K562 (cell line): ENCODE results near the gene MKRN2OS. TPM values are rescaled to one million over a fixed set of nuclear protein-coding genes. Genes with fewer than 3 reads are reported as not detected.

ENCODE experiments used
- AFF1 ChIP-seq, 2 experiments: fragments of 450-650 bp; IDR thresholded peaks; 2 replicates each; pipeline ENCODE4 v1.6.1; 2018; ENCODE audit warnings: mild to moderate bottlenecking in 2 of 2, low read depth in 1 of 2; ENCODE audit not compliant: partially characterized antibody in 2 of 2
- ARNT ChIP-seq, 2 experiments: fragments of 450-650 bp; IDR thresholded peaks; 2 replicates each; pipeline ENCODE4 v1.6.1; 2016; ENCODE audit warnings: mild to moderate bottlenecking in 1 of 2
- BCL6 ChIP-seq: fragments of 250-450 bp; sonication (Bioruptor Pico); IDR thresholded peaks from 2 replicates; pipeline ENCODE4 v1.4.0; 2020
- E2F6 ChIP-seq, 2 experiments: IDR thresholded peaks; 2 replicates each; pipeline ENCODE4 v1.6.1; 2011; ENCODE audit warnings: borderline replicate concordance in 1 of 2, control low read depth in 1 of 2, low read depth in 1 of 2, low read length in 1 of 2, mild to moderate bottlenecking in 1 of 2, mixed read lengths in 1 of 2, moderate library complexity in 1 of 2; ENCODE audit not compliant: insufficient read depth in 1 of 2, insufficient read length in 1 of 2, poor library complexity in 1 of 2, severe bottlenecking in 1 of 2; ENCODE audit errors: extremely low read depth in 1 of 2
- FOXA1 ChIP-seq: fragments of 450-650 bp; IDR thresholded peaks from 2 replicates; pipeline ENCODE4 v1.6.1; 2016; ENCODE audit warnings: mild to moderate bottlenecking, borderline replicate concordance
- GATAD2A ChIP-seq: fragments of 450-650 bp; IDR thresholded peaks from 2 replicates; pipeline ENCODE4 v1.6.1; 2017
- HLTF ChIP-seq: fragments of 450-650 bp; IDR thresholded peaks from 2 replicates; pipeline ENCODE4 v1.6.1; 2016
- MYNN ChIP-seq, 2 experiments: sonication (generic); formaldehyde crosslinking in 1 of 2; IDR thresholded peaks; 2 replicates each; pipeline versions ENCODE4 v1.5.0 to v1.6.1; 2016 to 2020; ENCODE audit warnings: antibody characterized with exemption in 1 of 2, missing genetic modification reagents in 1 of 2
- RBFOX2 ChIP-seq: fragments of 200-400 bp; formaldehyde crosslinking; IDR thresholded peaks from 2 replicates; pipeline ENCODE4 v1.6.1; 2017; ENCODE audit warnings: low read depth, mild to moderate bottlenecking, low read length, moderate library complexity
- RHOXF2B ChIP-seq: fragments of 250-450 bp; sonication (Bioruptor Pico); conservative IDR thresholded peaks from 2 replicates; pipeline ENCODE4 v1.5.1; 2021
- SAP30 ChIP-seq: fragments of 200-600 bp; sonication (generic); IDR thresholded peaks from 2 replicates; pipeline ENCODE4 v1.6.1; 2012; ENCODE audit warnings: borderline replicate concordance, low read depth, mild to moderate bottlenecking, moderate library complexity, low read length, control low read depth, inconsistent platforms; ENCODE audit not compliant: insufficient read depth, poor library complexity, severe bottlenecking
- ZBTB49 ChIP-seq: sonication (generic); formaldehyde crosslinking; IDR thresholded peaks from 2 replicates; pipeline ENCODE4 v1.8.0; 2022; ENCODE audit warnings: missing genetic modification reagents, mild to moderate bottlenecking, borderline replicate concordance
- ZEB2 ChIP-seq: fragments of 450-650 bp; IDR thresholded peaks from 2 replicates; pipeline ENCODE4 v1.6.1; 2016
- ZNF184 ChIP-seq: sonication (generic); formaldehyde crosslinking; IDR thresholded peaks from 2 replicates; pipeline ENCODE4 v1.5.0; 2020; ENCODE audit warnings: missing genetic modification reagents
- ZNF282 ChIP-seq: sonication (generic); formaldehyde crosslinking; IDR thresholded peaks from 2 replicates; pipeline ENCODE4 v1.8.1; 2023; ENCODE audit warnings: missing genetic modification reagents
- ZNF311 ChIP-seq: fragments of 250-450 bp; sonication (Bioruptor Pico); IDR thresholded peaks from 2 replicates; pipeline ENCODE4 v1.4.0; 2020; ENCODE audit warnings: mild to moderate bottlenecking, moderate library complexity
- ZNF41 ChIP-seq: fragments of 250-450 bp; sonication (Bioruptor Pico); conservative IDR thresholded peaks from 2 replicates; pipeline ENCODE4 v1.4.0; 2020; ENCODE audit warnings: mild to moderate bottlenecking
- polyA plus RNA-seq, 8 experiments: library from polyadenylated mRNA; depleted of rRNA in 4 of 8; stranded (reverse) in 5 of 8; unstranded in 3 of 8; fragments of >200 nt; fragmentation: Nextera tagmentation in 2 of 8; fragmentation: Illumina TruSeq in 1 of 8; extraction: Ambion mirVana in 2 of 8; extraction: Trizol in 1 of 8; gene quantifications; 2 replicates each; pipeline versions ENCODE4 v1.2.1 to v1.2.3, GENCODE V29; 2011 to 2014; ENCODE audit warnings: inconsistent platforms in 1 of 8, missing spikeins in 1 of 8
- total RNA-seq, 7 experiments: library from RNA; depleted of rRNA in 6 of 7; stranded (reverse); fragments of >200 nt in 6 of 7; fragmentation: Illumina TruSeq in 2 of 7; extraction: Trizol in 2 of 7; gene quantifications; 2 replicates each; pipeline versions ENCODE4 v1.2.1 to v1.2.3, GENCODE V29; 2011 to 2021; ENCODE audit warnings: low replicate concordance in 1 of 7
- TF ChIP-seq, protein P1 (sequence below): fragments of 250-450 bp; sonication (Bioruptor Pico); IDR thresholded peaks from 2 replicates; pipeline ENCODE4 v1.5.1; 2021; ENCODE audit warnings: mild to moderate bottlenecking

MKRN2OS gene
- total and polyA plus RNA-seq, 9 of the 15 experiments (the other 6 are each of a cell fraction or from before 2014, with no cell fraction given) = 0.11 to 0.27 (median 0.17) TPM; not detected in 6

GRCh38 chr3:12556690-12557472 lies 11.6 kb upstream of the MKRN2OS start, which contains the start of gene MKRN2 (continued):
- TF ChIP-seq AFF1 (IDR thresholded peaks at IDR 0.05; ENCODE audit: low read depth in 1 of 2, partially characterized antibody in 2 of 2) (no peak), ARNT (IDR thresholded peaks at IDR 0.05) (0 out of 4 replicates have a peak, but pooled peaks of 1 of the 2 experiments have one; percentile 33), SAP30 (peak; percentile 66), ZNF41 (CRISPR knock-in tag) (no peak), GATAD2A (peak; percentile 27; the same call in 1 of the 2 replicates), ZNF282 (CRISPR knock-in tag) (peak; percentile 93; the same call in 1 of the 2 replicates), RHOXF2B (CRISPR knock-in tag) (peak; percentile 39; the same call in 1 of the 2 replicates), ZBTB49 (CRISPR knock-in tag) (0 out of 2 replicates have a peak, but pooled peaks have one; percentile 69), ZNF311 (no peak), ZEB2 (peak; percentile 97), HLTF (no peak; the same call in 1 of the 2 replicates), RBFOX2 (peak; percentile 99), BCL6 (CRISPR knock-in tag) (no peak), ZNF184 (CRISPR knock-in tag) (no peak), MYNN (IDR thresholded peaks at IDR 0.05) (peak; percentile 82), MYNN (CRISPR knock-in tag; IDR thresholded peaks at IDR 0.05) (no peak), FOXA1 (no peak), E2F6 (IDR thresholded peaks at IDR 0.05; ENCODE audit: borderline replicate concordance in 1 of 2, extremely low read depth in 1 of 2, insufficient read depth in 1 of 2, insufficient read length in 1 of 2, low read depth in 1 of 2, low read length in 1 of 2, poor library complexity in 1 of 2, severe bottlenecking in 1 of 2) (peak; percentile 95 to 97)
- TF ChIP-seq, protein P1, sequence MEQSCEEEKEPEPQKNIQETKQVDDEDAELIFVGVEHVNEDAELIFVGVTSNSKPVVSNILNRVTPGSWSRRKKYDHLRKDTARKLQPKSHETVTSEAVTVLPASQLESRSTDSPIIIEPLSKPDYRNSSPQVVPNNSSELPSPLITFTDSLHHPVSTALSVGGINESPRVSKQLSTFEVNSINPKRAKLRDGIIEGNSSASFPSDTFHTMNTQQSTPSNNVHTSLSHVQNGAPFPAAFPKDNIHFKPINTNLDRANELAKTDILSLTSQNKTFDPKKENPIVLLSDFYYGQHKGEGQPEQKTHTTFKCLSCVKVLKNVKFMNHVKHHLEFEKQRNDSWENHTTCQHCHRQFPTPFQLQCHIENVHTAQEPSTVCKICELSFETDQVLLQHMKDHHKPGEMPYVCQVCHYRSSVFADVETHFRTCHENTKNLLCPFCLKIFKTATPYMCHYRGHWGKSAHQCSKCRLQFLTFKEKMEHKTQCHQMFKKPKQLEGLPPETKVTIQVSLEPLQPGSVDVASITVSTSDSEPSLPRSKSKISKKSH = no peak
